MM.1S (cell line): ENCODE results near the gene EMC8.

Experiments used
- DNase-seq: peaks from one replicate; pipeline ENCODE4 v3.0.0-alpha.2; 2015
- H2AFZ ChIP-seq: fragments of 300-600 bp; sonication (generic); 2 replicates; pipeline ENCODE4 v1.6.0; 2016; ENCODE audit warnings: antibody characterized with exemption, low read length
- H3F3A ChIP-seq: fragments of 300-600 bp; sonication (generic); 2 replicates; pipeline ENCODE4 v1.6.1; 2016; ENCODE audit warnings: mild to moderate bottlenecking, antibody characterized with exemption, low read length, moderate library complexity, mixed read lengths; ENCODE audit not compliant: insufficient read depth
- H3K27ac ChIP-seq: fragments of 300-600 bp; sonication (generic); 2 replicates; pipeline ENCODE4 v1.5.1; 2016; ENCODE audit warnings: mild to moderate bottlenecking, low read length
- H3K27me3 ChIP-seq: fragments of 300-600 bp; sonication (generic); replicated peaks from 2 replicates; pipeline ENCODE4 v1.6.0; 2016; ENCODE audit warnings: low read length; ENCODE audit not compliant: insufficient read depth
- H3K36me3 ChIP-seq: fragments of 300-600 bp; sonication (generic); replicated peaks from 2 replicates; pipeline ENCODE4 v1.6.1; 2016; ENCODE audit warnings: mild to moderate bottlenecking, low read length, mixed read lengths; ENCODE audit not compliant: insufficient read depth
- H3K4me1 ChIP-seq: fragments of 300-600 bp; sonication (generic); 2 replicates; pipeline ENCODE4 v1.6.1; 2016; ENCODE audit warnings: low read length, mixed read lengths
- H3K4me2 ChIP-seq: fragments of 300-600 bp; sonication (generic); 2 replicates; pipeline ENCODE4 v1.6.0; 2016; ENCODE audit warnings: low read depth, low read length
- H3K4me3 ChIP-seq: fragments of 300-600 bp; sonication (generic); 2 replicates; pipeline ENCODE4 v1.5.1; 2016; ENCODE audit warnings: low read length, mixed read lengths
- H3K79me2 ChIP-seq: fragments of 300-600 bp; sonication (generic); 2 replicates; pipeline ENCODE4 v1.6.1; 2016; ENCODE audit warnings: mixed run types, low read length, mixed read lengths
- H3K9ac ChIP-seq: fragments of 300-600 bp; sonication (generic); 2 replicates; pipeline ENCODE4 v1.6.1; 2016; ENCODE audit warnings: low read length, mixed read lengths
- H3K9me2 ChIP-seq: fragments of 300-600 bp; sonication (generic); replicated peaks from 2 replicates; pipeline ENCODE4 v1.6.1; 2016; ENCODE audit warnings: mild to moderate bottlenecking, low read length, mixed read lengths; ENCODE audit not compliant: insufficient read depth
- H3K9me3 ChIP-seq: fragments of 300-600 bp; sonication (generic); replicated peaks from 2 replicates; pipeline ENCODE4 v1.6.1; 2016; ENCODE audit warnings: mild to moderate bottlenecking, low read length, mixed read lengths; ENCODE audit not compliant: insufficient read depth
- H4K20me1 ChIP-seq: fragments of 300-600 bp; sonication (generic); 2 replicates; pipeline ENCODE4 v1.6.1; 2016; ENCODE audit warnings: mild to moderate bottlenecking, low read length, moderate library complexity, mixed read lengths; ENCODE audit not compliant: insufficient read depth
- EZH2 ChIP-seq: fragments of 300-600 bp; sonication (generic); optimal IDR thresholded peaks from 2 replicates; pipeline ENCODE3; 2017; ENCODE audit warnings: low read depth, mild to moderate bottlenecking, antibody characterized with exemption, low read length, mixed read lengths
- EZH2phosphoT487 ChIP-seq: fragments of 300-600 bp; sonication (generic); IDR thresholded peaks from 2 replicates; pipeline ENCODE4 v1.6.1; 2018; ENCODE audit warnings: antibody characterized with exemption, low read length
- TF ChIP-seq, protein P1 (sequence below): fragments of 300-600 bp; sonication (generic); IDR thresholded peaks from 2 replicates; pipeline ENCODE4 v1.5.1; 2016; ENCODE audit warnings: antibody characterized with exemption, low read length, mixed read lengths

The EMC8 gene

DNA sequence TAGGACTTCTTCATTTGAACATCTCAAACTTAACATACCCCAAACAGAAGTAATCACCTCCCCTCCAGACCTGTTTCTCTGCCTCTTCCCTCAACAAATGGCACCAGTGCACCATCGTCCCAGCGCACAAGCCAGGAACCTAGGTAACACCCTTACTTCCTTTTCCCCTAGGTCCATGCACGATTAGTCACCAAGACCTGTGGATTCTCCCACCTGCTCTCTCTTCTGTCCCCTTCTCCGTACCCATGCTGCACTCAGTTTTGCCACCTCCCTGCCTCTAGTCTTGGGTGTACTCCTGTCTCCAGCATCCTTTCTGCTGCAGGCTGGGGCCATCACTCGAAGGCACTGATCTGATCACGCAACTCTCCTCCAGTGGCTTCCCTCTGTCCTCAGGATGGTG is 3.2 kb downstream of the EMC8 start:
- Histone ChIP-seq H3F3A (no peaks in the 10 kb centered on the region), H3K9ac (no peak overlapping the region), H3K4me3 (no peak overlapping the region), H3K4me1 (no peaks in the 10 kb centered on the region), H3K9me2 (no peaks in the 10 kb centered on the region), H3K27me3 (no peaks in the 10 kb centered on the region), H3K4me2 (no peak overlapping the region), H2AFZ (no peak overlapping the region), H4K20me1 (no peaks in the 10 kb centered on the region), H3K9me3 (no peaks in the 10 kb centered on the region), H3K27ac (no peak overlapping the region), H3K79me2 (peaks cover 79% of the 10 kb centered on the region), H3K36me3 (no peaks in the 10 kb centered on the region)
- DNase-seq = no peak
- no peak for TF ChIP-seq EZH2phosphoT487

DNA sequence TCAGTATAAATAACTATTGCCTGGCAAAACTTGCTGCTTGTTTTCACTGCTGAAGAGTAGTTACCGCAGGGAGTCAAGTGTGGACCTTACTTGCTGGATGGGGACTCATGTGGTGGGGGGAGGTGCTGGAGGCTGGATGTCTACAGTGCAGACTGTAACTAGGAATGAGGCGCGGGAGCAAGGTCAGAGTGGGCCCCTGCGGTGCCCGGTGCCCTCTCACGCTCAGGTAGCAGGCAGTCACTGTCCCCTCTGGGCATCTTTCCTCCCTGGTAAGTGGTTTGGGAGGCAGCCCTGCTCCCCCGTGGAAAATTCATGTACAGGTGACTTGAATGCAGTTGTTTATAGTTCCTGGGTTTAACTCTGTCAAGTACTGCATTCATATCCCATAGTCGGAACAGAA is 4.6 kb downstream of the EMC8 start:
- no peak overlapping the region for H3K27ac ChIP-seq
- no peaks in the 10 kb centered on the region for H3K9me3 ChIP-seq
- no peak overlapping the region for H3K4me2 ChIP-seq
- no peak overlapping the region for H3K4me3 ChIP-seq
- no peaks in the 10 kb centered on the region for H3K36me3 ChIP-seq
- no peak overlapping the region for H3K9ac ChIP-seq
- TF ChIP-seq EZH2 = no peak
- TF ChIP-seq EZH2phosphoT487 = no peak
- TF ChIP-seq, protein P1, sequence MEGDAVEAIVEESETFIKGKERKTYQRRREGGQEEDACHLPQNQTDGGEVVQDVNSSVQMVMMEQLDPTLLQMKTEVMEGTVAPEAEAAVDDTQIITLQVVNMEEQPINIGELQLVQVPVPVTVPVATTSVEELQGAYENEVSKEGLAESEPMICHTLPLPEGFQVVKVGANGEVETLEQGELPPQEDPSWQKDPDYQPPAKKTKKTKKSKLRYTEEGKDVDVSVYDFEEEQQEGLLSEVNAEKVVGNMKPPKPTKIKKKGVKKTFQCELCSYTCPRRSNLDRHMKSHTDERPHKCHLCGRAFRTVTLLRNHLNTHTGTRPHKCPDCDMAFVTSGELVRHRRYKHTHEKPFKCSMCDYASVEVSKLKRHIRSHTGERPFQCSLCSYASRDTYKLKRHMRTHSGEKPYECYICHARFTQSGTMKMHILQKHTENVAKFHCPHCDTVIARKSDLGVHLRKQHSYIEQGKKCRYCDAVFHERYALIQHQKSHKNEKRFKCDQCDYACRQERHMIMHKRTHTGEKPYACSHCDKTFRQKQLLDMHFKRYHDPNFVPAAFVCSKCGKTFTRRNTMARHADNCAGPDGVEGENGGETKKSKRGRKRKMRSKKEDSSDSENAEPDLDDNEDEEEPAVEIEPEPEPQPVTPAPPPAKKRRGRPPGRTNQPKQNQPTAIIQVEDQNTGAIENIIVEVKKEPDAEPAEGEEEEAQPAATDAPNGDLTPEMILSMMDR = no peak
- peaks cover 68% of the 10 kb centered on the region for H3K79me2 ChIP-seq
- H2AFZ ChIP-seq = no peak overlapping the region
- no peaks in the 10 kb centered on the region for H4K20me1 ChIP-seq
- no peak for DNase-seq
- H3K27me3 ChIP-seq = no peaks in the 10 kb centered on the region
- no peaks in the 10 kb centered on the region for H3K9me2 ChIP-seq
- H3F3A ChIP-seq = no peaks in the 10 kb centered on the region
- H3K4me1 ChIP-seq = no peaks in the 10 kb centered on the region

DNA sequence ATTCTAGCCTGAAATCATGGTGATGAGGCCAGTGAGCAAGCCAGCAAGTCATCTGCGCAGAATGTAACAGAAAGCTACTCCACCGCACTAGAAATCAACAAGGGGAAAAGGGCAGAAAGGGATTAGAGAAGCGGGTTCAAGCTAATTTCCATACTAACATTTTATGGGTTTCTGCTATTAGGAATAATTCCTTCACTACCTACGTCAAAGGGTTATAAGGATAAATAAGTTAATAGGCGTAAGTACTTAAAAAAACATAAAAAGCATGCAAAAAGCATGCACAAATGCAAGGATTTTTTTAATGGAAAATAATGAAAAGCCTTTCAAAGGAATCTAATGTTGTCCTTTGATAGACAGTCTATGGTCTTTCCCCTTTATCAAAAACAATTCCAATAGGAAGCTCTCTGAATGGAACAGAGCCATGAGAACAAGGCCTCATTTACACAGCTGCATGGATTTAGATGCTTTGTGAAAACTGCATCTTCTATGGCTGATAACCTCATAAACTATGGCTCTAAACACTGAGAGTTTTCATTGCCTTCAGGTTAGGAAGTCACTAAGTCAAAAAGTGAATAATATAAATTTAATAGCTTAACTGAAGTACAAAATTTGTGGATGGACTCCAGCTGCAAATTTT is 5.6 kb downstream of the EMC8 start:
- Histone ChIP-seq H3K27ac (no peak overlapping the region), H2AFZ (no peak overlapping the region), H3K9ac (no peak overlapping the region), H3K9me2 (no peaks in the 10 kb centered on the region), H3F3A (no peaks in the 10 kb centered on the region), H3K9me3 (no peaks in the 10 kb centered on the region), H3K36me3 (no peaks in the 10 kb centered on the region), H4K20me1 (no peaks in the 10 kb centered on the region), H3K4me3 (no peak overlapping the region), H3K79me2 (peaks cover 62% of the 10 kb centered on the region), H3K4me1 (no peaks in the 10 kb centered on the region), H3K4me2 (no peak overlapping the region), H3K27me3 (no peaks in the 10 kb centered on the region)
- no peak for DNase-seq
- TF ChIP-seq, protein P1 = no peak
- no peak for TF ChIP-seq EZH2phosphoT487
- no peak for TF ChIP-seq EZH2

DNA sequence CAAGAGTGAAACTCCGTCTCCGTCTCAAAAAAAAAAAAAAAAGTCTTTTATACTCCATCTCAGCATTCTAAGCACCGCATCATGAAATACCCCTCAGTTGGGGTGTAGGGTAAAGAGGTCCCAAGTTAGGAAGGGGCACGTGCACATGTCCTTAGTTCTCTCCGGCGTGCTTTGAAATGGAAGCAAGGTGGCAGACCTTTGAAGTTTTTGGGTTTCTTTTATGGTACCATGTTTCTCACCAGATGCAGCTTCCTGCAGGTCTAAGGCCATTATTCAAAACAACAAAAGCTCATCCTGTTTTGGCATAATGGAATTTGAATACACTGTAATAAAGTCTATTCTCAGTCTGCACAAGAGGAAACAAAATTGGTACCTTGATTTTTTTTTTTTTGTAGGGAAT is 9.6 kb downstream of the EMC8 start:
- H3K36me3 ChIP-seq = no peaks in the 10 kb centered on the region
- no peak overlapping the region for H2AFZ ChIP-seq
- DNase-seq = no peak
- H3K4me2 ChIP-seq = no peak overlapping the region
- H3K79me2 ChIP-seq = peaks cover 28% of the 10 kb centered on the region
- H3K9me3 ChIP-seq = no peaks in the 10 kb centered on the region
- H3K4me1 ChIP-seq = no peaks in the 10 kb centered on the region
- TF ChIP-seq, protein P1 = no peak
- TF ChIP-seq EZH2phosphoT487 (no peak), EZH2 (no peak)
- no peaks in the 10 kb centered on the region for H3F3A ChIP-seq
- no peak overlapping the region for H3K27ac ChIP-seq
- H3K4me3 ChIP-seq = no peak overlapping the region
- H4K20me1 ChIP-seq = no peaks in the 10 kb centered on the region
- H3K9me2 ChIP-seq = no peaks in the 10 kb centered on the region
- H3K27me3 ChIP-seq = no peaks in the 10 kb centered on the region
- no peak overlapping the region for H3K9ac ChIP-seq
